ENCODE results near the gene SIRPA. TPM values are rescaled to one million over a fixed set of nuclear protein-coding genes. Genes with fewer than 3 reads are reported as not detected.

SIRPA gene
- total and polyA plus RNA-seq, 10 of the 15 experiments (the other 5 are each of a cell fraction or from before 2014, with no cell fraction given), result 1.7 to 13.2 (median 5.0) TPM

DNA sequence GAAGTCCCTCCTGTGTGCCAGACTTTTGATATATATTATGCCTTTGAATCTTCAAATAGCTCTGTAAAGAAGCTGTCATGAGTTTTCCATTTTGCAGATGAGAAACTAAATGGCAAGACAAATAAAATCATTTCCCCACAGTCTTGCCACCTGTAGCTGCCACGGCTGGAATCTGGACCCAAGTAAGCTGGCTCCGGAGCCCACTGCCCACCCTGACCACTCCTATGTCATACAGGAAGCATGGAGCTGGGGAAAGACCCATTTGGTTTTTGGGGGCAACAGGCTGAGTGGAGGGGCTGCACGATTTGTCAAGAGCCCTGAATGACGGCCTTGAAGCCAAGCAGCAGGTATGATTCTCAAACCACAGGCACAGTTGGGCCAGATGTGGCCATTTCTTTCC is 10.0 kb upstream of the SIRPA start:
- H3K9ac ChIP-seq (ENCODE audit: control insufficient read depth, insufficient read depth, low read length), result no peak overlapping the region
- ChIA-PET CTCF (interaction anchor here (0.6 kb wide), 1 partner anchor 84 kb away, joined by 3 read pairs; no protein-coding TSS in a partner anchor), RAD21 (ENCODE audit: unreplicated experiment) (no interaction called here), POLR2A (no interaction called here), SMC1A (ENCODE audit: uncharacterized antibody, unreplicated experiment) (interaction anchor here (1.1 to 1.2 kb wide), 2 partner anchors 22 to 73 kb away, joined by 4 read pairs; no protein-coding TSS in a partner anchor)
- intact Hi-C loops (cut with micrococcal nuclease; ENCODE audit: unreplicated experiment) (no loop called here), in situ Hi-C loops (cut with MboI) (no loop called here)
- H3K79me2 ChIP-seq (ENCODE audit: control insufficient read depth, insufficient read depth, low read length), result no peaks in the 10 kb centered on the region
- FAIRE-seq (no peak), ATAC-seq (no peak), DNase-seq (ENCODE audit: low read depth, low spot score) (no peak)
- no TSS peak for BruUV-seq (replicated peaks)
- WGBS (ENCODE audit: insufficient coverage, insufficient replicate concordance, low lambda C conversion rate, missing lambda C conversion rate), result 44% methylated on average over 4 of the region's 4 CpGs
- H3K4me3 ChIP-seq, result no peak overlapping the region
- H3K9me3 ChIP-seq (replicated peaks; ENCODE audit: control insufficient read depth, insufficient read depth, low read length), result no peaks in the 10 kb centered on the region
- H4K20me1 ChIP-seq (ENCODE audit: control insufficient read depth, insufficient read depth), result no peaks in the 10 kb centered on the region
- H3K27ac ChIP-seq (ENCODE audit: control insufficient read depth, insufficient read depth), result no peak overlapping the region
- H3K4me2 ChIP-seq (ENCODE audit: control insufficient read depth, insufficient read depth), result no peak overlapping the region
- H2AFZ ChIP-seq (ENCODE audit: control insufficient read depth, low read depth, low read length), result no peak overlapping the region
- H3K36me3 ChIP-seq (ENCODE audit: control insufficient read depth in 2 of 2, insufficient read depth in 2 of 2, low read length in 1 of 2), result no peaks in the 10 kb centered on the region
- H3K4me1 ChIP-seq (ENCODE audit: control insufficient read depth, insufficient read depth, low read length), result peaks cover 5% of the 10 kb centered on the region; the same call in 1 of the 2 replicates
- no peaks in the 10 kb centered on the region for H3K27me3 ChIP-seq (replicated peaks in 1 of 2; ENCODE audit: control insufficient read depth in 2 of 2, insufficient read depth in 2 of 2, low read length in 1 of 2)
- no peak for TF ChIP-seq PAX5 (IDR thresholded peaks at IDR 0.05; ENCODE audit: borderline replicate concordance, low read depth, low read length)
- no peak for TF ChIP-seq ASH2L (IDR thresholded peaks at IDR 0.05; ENCODE audit: borderline replicate concordance, low read depth)
- TF ChIP-seq, protein P1, sequence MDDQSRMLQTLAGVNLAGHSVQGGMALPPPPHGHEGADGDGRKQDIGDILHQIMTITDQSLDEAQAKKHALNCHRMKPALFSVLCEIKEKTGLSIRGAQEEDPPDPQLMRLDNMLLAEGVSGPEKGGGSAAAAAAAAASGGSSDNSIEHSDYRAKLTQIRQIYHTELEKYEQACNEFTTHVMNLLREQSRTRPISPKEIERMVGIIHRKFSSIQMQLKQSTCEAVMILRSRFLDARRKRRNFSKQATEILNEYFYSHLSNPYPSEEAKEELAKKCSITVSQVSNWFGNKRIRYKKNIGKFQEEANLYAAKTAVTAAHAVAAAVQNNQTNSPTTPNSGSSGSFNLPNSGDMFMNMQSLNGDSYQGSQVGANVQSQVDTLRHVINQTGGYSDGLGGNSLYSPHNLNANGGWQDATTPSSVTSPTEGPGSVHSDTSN (IDR thresholded peaks at IDR 0.05; ENCODE audit: insufficient replicate concordance, low read depth, low read length), result no peak
- TF ChIP-seq, protein P2, sequence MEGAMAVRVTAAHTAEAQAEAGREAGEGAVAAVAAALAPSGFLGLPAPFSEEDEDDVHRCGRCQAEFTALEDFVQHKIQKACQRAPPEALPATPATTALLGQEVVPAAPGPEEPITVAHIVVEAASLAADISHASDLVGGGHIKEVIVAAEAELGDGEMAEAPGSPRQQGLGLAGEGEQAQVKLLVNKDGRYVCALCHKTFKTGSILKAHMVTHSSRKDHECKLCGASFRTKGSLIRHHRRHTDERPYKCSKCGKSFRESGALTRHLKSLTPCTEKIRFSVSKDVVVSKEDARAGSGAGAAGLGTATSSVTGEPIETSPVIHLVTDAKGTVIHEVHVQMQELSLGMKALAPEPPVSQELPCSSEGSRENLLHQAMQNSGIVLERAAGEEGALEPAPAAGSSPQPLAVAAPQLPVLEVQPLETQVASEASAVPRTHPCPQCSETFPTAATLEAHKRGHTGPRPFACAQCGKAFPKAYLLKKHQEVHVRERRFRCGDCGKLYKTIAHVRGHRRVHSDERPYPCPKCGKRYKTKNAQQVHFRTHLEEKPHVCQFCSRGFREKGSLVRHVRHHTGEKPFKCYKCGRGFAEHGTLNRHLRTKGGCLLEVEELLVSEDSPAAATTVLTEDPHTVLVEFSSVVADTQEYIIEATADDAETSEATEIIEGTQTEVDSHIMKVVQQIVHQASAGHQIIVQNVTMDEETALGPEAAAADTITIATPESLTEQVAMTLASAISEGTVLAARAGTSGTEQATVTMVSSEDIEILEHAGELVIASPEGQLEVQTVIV (IDR thresholded peaks at IDR 0.05; ENCODE audit: borderline replicate concordance, partially characterized antibody), result no peak
- TF ChIP-seq, protein P3, sequence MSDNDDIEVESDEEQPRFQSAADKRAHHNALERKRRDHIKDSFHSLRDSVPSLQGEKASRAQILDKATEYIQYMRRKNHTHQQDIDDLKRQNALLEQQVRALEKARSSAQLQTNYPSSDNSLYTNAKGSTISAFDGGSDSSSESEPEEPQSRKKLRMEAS (IDR thresholded peaks at IDR 0.05; ENCODE audit: low read depth, low read length), result no peak
- no peak for TF ChIP-seq KAT2A (conservative IDR thresholded peaks at IDR 0.05; ENCODE audit: control insufficient read depth, low read depth, low read length)
- TF ChIP-seq, protein P4, sequence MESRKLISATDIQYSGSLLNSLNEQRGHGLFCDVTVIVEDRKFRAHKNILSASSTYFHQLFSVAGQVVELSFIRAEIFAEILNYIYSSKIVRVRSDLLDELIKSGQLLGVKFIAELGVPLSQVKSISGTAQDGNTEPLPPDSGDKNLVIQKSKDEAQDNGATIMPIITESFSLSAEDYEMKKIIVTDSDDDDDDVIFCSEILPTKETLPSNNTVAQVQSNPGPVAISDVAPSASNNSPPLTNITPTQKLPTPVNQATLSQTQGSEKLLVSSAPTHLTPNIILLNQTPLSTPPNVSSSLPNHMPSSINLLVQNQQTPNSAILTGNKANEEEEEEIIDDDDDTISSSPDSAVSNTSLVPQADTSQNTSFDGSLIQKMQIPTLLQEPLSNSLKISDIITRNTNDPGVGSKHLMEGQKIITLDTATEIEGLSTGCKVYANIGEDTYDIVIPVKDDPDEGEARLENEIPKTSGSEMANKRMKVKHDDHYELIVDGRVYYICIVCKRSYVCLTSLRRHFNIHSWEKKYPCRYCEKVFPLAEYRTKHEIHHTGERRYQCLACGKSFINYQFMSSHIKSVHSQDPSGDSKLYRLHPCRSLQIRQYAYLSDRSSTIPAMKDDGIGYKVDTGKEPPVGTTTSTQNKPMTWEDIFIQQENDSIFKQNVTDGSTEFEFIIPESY (IDR thresholded peaks at IDR 0.05), result no peak
- no peak for TF ChIP-seq MEF2A (IDR thresholded peaks at IDR 0.05; ENCODE audit: insufficient read depth, low read depth, low read length)
- TF ChIP-seq PAX8 (IDR thresholded peaks at IDR 0.05), result no peak
- TF ChIP-seq, protein P5, sequence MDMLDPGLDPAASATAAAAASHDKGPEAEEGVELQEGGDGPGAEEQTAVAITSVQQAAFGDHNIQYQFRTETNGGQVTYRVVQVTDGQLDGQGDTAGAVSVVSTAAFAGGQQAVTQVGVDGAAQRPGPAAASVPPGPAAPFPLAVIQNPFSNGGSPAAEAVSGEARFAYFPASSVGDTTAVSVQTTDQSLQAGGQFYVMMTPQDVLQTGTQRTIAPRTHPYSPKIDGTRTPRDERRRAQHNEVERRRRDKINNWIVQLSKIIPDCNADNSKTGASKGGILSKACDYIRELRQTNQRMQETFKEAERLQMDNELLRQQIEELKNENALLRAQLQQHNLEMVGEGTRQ (IDR thresholded peaks at IDR 0.05; ENCODE audit: borderline replicate concordance, low read depth, low read length), result no peak
- TF ChIP-seq, protein P6, sequence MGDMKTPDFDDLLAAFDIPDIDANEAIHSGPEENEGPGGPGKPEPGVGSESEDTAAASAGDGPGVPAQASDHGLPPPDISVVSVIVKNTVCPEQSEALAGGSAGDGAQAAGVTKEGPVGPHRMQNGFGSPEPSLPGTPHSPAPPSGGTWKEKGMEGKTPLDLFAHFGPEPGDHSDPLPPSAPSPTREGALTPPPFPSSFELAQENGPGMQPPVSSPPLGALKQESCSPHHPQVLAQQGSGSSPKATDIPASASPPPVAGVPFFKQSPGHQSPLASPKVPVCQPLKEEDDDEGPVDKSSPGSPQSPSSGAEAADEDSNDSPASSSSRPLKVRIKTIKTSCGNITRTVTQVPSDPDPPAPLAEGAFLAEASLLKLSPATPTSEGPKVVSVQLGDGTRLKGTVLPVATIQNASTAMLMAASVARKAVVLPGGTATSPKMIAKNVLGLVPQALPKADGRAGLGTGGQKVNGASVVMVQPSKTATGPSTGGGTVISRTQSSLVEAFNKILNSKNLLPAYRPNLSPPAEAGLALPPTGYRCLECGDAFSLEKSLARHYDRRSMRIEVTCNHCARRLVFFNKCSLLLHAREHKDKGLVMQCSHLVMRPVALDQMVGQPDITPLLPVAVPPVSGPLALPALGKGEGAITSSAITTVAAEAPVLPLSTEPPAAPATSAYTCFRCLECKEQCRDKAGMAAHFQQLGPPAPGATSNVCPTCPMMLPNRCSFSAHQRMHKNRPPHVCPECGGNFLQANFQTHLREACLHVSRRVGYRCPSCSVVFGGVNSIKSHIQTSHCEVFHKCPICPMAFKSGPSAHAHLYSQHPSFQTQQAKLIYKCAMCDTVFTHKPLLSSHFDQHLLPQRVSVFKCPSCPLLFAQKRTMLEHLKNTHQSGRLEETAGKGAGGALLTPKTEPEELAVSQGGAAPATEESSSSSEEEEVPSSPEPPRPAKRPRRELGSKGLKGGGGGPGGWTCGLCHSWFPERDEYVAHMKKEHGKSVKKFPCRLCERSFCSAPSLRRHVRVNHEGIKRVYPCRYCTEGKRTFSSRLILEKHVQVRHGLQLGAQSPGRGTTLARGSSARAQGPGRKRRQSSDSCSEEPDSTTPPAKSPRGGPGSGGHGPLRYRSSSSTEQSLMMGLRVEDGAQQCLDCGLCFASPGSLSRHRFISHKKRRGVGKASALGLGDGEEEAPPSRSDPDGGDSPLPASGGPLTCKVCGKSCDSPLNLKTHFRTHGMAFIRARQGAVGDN (IDR thresholded peaks at IDR 0.05), result no peak
- no peak for TF ChIP-seq CHD4 (IDR thresholded peaks at IDR 0.05)

Data from GM12878 (cell line).